SK-N-SH (cell line): Measurements from ENCODE around the gene SS18. TPM values are rescaled to one million over a fixed set of nuclear protein-coding genes. Genes with fewer than 3 reads are reported as not detected.

Experiments used
- CTCF ChIA-PET: fragments of 300-600, 350-600 bp; formaldehyde crosslinking; extraction: SDS; loops from one replicate; lab custom pipeline; 2021; lab: Yijun Ruan, JAX
- POLR2A ChIA-PET: fragments of 350-600 bp; sonication (Branson Sonifier 250); formaldehyde crosslinking; extraction: SDS; loops from one replicate; lab custom pipeline; 2020; ENCODE audit warnings: antibody characterized with exemption, inconsistent platforms; lab: Yijun Ruan, JAX
- DNase-seq: peaks from one replicate; pipeline ENCODE4 v3.0.0; 2012
- H2AFZ ChIP-seq: fragments of 200-600 bp; sonication (generic); 2 replicates; pipeline ENCODE4 v1.8.1; 2016; ENCODE audit warnings: antibody characterized with exemption, mild to moderate bottlenecking, low read depth
- H3F3A ChIP-seq: fragments of 200-600 bp; sonication (generic); replicated peaks from 2 replicates; pipeline ENCODE3; 2016; ENCODE audit warnings: antibody characterized with exemption, mild to moderate bottlenecking; ENCODE audit not compliant: insufficient read depth
- H3K27ac ChIP-seq, 2 experiments: fragments of 200-500 bp in 1 of 2; fragments of 200-600 bp in 1 of 2; sonication (Bioruptor generic) in 1 of 2; sonication (generic), shearing (Covaris generic) in 1 of 2; 2 replicates each; pipeline versions ENCODE4 v1.5.1 to v1.6.1; 2014 to 2016; ENCODE audit warnings: low read depth in 2 of 2, inconsistent platforms in 1 of 2, low read length in 1 of 2, mild to moderate bottlenecking in 1 of 2, mixed read lengths in 1 of 2
- H3K27me3 ChIP-seq: fragments of 200-600 bp; sonication (generic), shearing (Covaris generic); 2 replicates; pipeline ENCODE4 v1.6.1; 2016; ENCODE audit warnings: mixed run types; ENCODE audit not compliant: insufficient read depth
- H3K36me3 ChIP-seq, 2 experiments: fragments of 200-500 bp in 1 of 2; fragments of 200-600 bp in 1 of 2; sonication (Bioruptor generic) in 1 of 2; sonication (generic) in 1 of 2; replicated peaks in 1 of 2; 2 replicates each; pipeline versions ENCODE3 to v1.5.1; 2014 to 2016; ENCODE audit warnings: low read length in 1 of 2, mild to moderate bottlenecking in 1 of 2; ENCODE audit not compliant: insufficient read depth in 2 of 2, control insufficient read depth in 1 of 2
- H3K4me1 ChIP-seq, 2 experiments: fragments of 200-500 bp in 1 of 2; fragments of 200-600 bp in 1 of 2; sonication (Bioruptor generic) in 1 of 2; sonication (generic), shearing (Covaris generic) in 1 of 2; 2 replicates each; pipeline versions ENCODE4 v1.5.1 to v1.6.1; 2014 to 2016; ENCODE audit warnings: low read depth in 1 of 2, low read length in 1 of 2, mixed run types in 1 of 2; ENCODE audit not compliant: insufficient read depth in 2 of 2, control insufficient read depth in 1 of 2
- H3K4me2 ChIP-seq: fragments of 200-600 bp; sonication (generic), shearing (Covaris generic); 2 replicates; pipeline ENCODE4 v1.6.1; 2017; ENCODE audit warnings: mixed run types
- H3K4me3 ChIP-seq, 2 experiments: fragments of 200-500 bp in 1 of 2; fragments of 200-600 bp in 1 of 2; sonication (Bioruptor generic) in 1 of 2; sonication (generic), shearing (Covaris generic) in 1 of 2; 2 replicates each; pipeline versions ENCODE4 v1.5.1 to v1.8.1; 2014 to 2016; ENCODE audit warnings: low read depth in 2 of 2, inconsistent platforms in 1 of 2, low read length in 1 of 2, mild to moderate bottlenecking in 1 of 2, mixed read lengths in 1 of 2, moderate library complexity in 1 of 2
- H3K79me2 ChIP-seq: fragments of 200-600 bp; sonication (generic); 2 replicates; pipeline ENCODE4 v1.8.1; 2017; ENCODE audit warnings: mild to moderate bottlenecking; ENCODE audit not compliant: insufficient read depth
- H3K9ac ChIP-seq: fragments of 200-600 bp; sonication (generic); 2 replicates; pipeline ENCODE4 v1.6.1; 2017; ENCODE audit warnings: mixed run types
- H3K9me2 ChIP-seq: fragments of 200-600 bp; sonication (generic); 2 replicates; pipeline ENCODE4 v1.6.1; 2017; ENCODE audit warnings: mixed run types
- H3K9me3 ChIP-seq: fragments of 200-600 bp; sonication (generic); 2 replicates; pipeline ENCODE4 v1.6.1; 2017; ENCODE audit warnings: mixed run types, mild to moderate bottlenecking, moderate library complexity
- H4K20me1 ChIP-seq: fragments of 200-600 bp; sonication (generic); 2 replicates; pipeline ENCODE4 v1.6.1; 2017; ENCODE audit warnings: mild to moderate bottlenecking, mixed run types; ENCODE audit not compliant: insufficient read depth
- CHD2 ChIP-seq: fragments of 150-350 bp; IDR thresholded peaks from 2 replicates; pipeline ENCODE4 v1.6.1; 2018; ENCODE audit warnings: low read length; ENCODE audit not compliant: partially characterized antibody
- ELF1 ChIP-seq: IDR thresholded peaks from 2 replicates; pipeline ENCODE4 v1.4.0; 2012
- EZH2phosphoT487 ChIP-seq: fragments of 200-600 bp; sonication (generic); IDR thresholded peaks from 2 replicates; pipeline ENCODE4 v1.6.1; 2017; ENCODE audit warnings: low read depth, mixed run types, mild to moderate bottlenecking, antibody characterized with exemption, moderate library complexity, borderline replicate concordance
- FOSL2 ChIP-seq: IDR thresholded peaks from 2 replicates; pipeline ENCODE4 v1.4.0; 2012; ENCODE audit warnings: low read depth, mild to moderate bottlenecking, moderate library complexity, borderline replicate concordance
- FOXJ3 ChIP-seq: sonication (generic); formaldehyde crosslinking; IDR thresholded peaks from 2 replicates; pipeline ENCODE4 v1.5.1; 2020; ENCODE audit warnings: mild to moderate bottlenecking, missing genetic modification reagents
- FOXM1 ChIP-seq: IDR thresholded peaks from 2 replicates; pipeline ENCODE4 v1.4.0; 2012; ENCODE audit warnings: low read depth, mild to moderate bottlenecking
- GABPA ChIP-seq: IDR thresholded peaks from 2 replicates; pipeline ENCODE4 v1.4.0; 2012; ENCODE audit warnings: low read depth, mild to moderate bottlenecking
- GATA2 ChIP-seq: sonication (generic); formaldehyde crosslinking; IDR thresholded peaks from 2 replicates; pipeline ENCODE4 v1.5.0; 2020; ENCODE audit warnings: mild to moderate bottlenecking, missing genetic modification reagents
- JUND ChIP-seq: IDR thresholded peaks from 2 replicates; pipeline ENCODE4 v1.4.0; 2012
- MAX ChIP-seq: IDR thresholded peaks from 2 replicates; pipeline ENCODE4 v1.4.0; 2012; ENCODE audit warnings: low read depth
- NFIC ChIP-seq: IDR thresholded peaks from 2 replicates; pipeline ENCODE4 v1.4.0; 2012; ENCODE audit warnings: borderline replicate concordance
- NRF1 ChIP-seq: IDR thresholded peaks from 2 replicates; pipeline ENCODE4 v1.6.1; 2012; ENCODE audit warnings: low read depth, mild to moderate bottlenecking, low read length
- POLR2AphosphoS5 ChIP-seq: IDR thresholded peaks from 2 replicates; pipeline ENCODE4 v1.6.1; 2012; ENCODE audit warnings: low read depth, low read length
- RAD21 ChIP-seq: IDR thresholded peaks from 2 replicates; pipeline ENCODE4 v1.6.1; 2012; ENCODE audit warnings: mild to moderate bottlenecking, low read length
- RCOR1 ChIP-seq: fragments of 150-350 bp; IDR thresholded peaks from 2 replicates; pipeline ENCODE4 v1.6.1; 2017; ENCODE audit warnings: antibody characterized with exemption, low read length
- REST ChIP-seq: IDR thresholded peaks from 2 replicates; pipeline ENCODE4 v1.6.1; 2012; ENCODE audit warnings: mild to moderate bottlenecking, low read depth, low read length, moderate library complexity
- RFX5 ChIP-seq: IDR thresholded peaks from 2 replicates; pipeline ENCODE4 v1.6.1; 2012; ENCODE audit warnings: mild to moderate bottlenecking, improper control_type of control experiment, low read length
- TAF1 ChIP-seq: IDR thresholded peaks from 2 replicates; pipeline ENCODE4 v1.6.1; 2012; ENCODE audit warnings: low read depth, mild to moderate bottlenecking, low read length, moderate library complexity, borderline replicate concordance
- TCF12 ChIP-seq: IDR thresholded peaks from 2 replicates; pipeline ENCODE4 v1.4.0; 2012
- USF1 ChIP-seq: IDR thresholded peaks from 2 replicates; pipeline ENCODE4 v1.4.0; 2012; ENCODE audit warnings: low read depth, borderline replicate concordance
- USF2 ChIP-seq: fragments of 150-350 bp; IDR thresholded peaks from 2 replicates; pipeline ENCODE4 v1.6.1; 2017; ENCODE audit warnings: antibody characterized with exemption, low read length, low read depth, borderline replicate concordance
- YY1 ChIP-seq: IDR thresholded peaks from 2 replicates; pipeline ENCODE4 v1.4.0; 2012; ENCODE audit warnings: low read depth, mild to moderate bottlenecking
- ZBTB33 ChIP-seq: IDR thresholded peaks from 2 replicates; pipeline ENCODE4 v1.4.0; 2012; ENCODE audit warnings: low read depth, borderline replicate concordance
- WGBS: methylation state at CpG from one replicate; pipeline ENCODE4 v1.1.6; 2017; ENCODE audit warnings: low lambda C conversion rate; 5-methylcytosine and 5-hydroxymethylcytosine counted together
- polyA plus RNA-seq, 3 experiments: library from polyadenylated mRNA; depleted of rRNA; stranded (reverse); fragments of >200 nt; gene quantifications; 2 replicates each; pipeline ENCODE4 v1.2.3, GENCODE V29; 2012

The SS18 gene
- polyA plus RNA-seq, 1 of the 3 experiments (the other 2 are of a cell fraction), result 98.6 TPM

- Histone ChIP-seq H3K79me2 (no peaks in the 10 kb centered on the region), H4K20me1 (no peaks in the 10 kb centered on the region), H3K36me3 (no peaks in the 10 kb centered on the region), H3K4me3 (no peak overlapping the region), H3K9ac (no peak overlapping the region), H3K27me3 (no peaks in the 10 kb centered on the region), H3K9me2 (no peaks in the 10 kb centered on the region), H3F3A (no peaks in the 10 kb centered on the region), H3K9me3 (no peaks in the 10 kb centered on the region), H2AFZ (no peak overlapping the region), H3K4me1 (no peaks in the 10 kb centered on the region), H3K4me2 (no peak overlapping the region), H3K27ac (no peak overlapping the region)
- no peak for DNase-seq
- ChIA-PET POLR2A (no interaction called here), CTCF (interaction anchor here (1.1 kb wide), 1 partner anchor 29 kb away, joined by 3 read pairs; no protein-coding TSS in a partner anchor)
- no peak for TF ChIP-seq ELF1
- TF ChIP-seq TAF1, result no peak
- no peak for TF ChIP-seq USF1
- no peak for TF ChIP-seq EZH2phosphoT487
- no peak for TF ChIP-seq RAD21
- TF ChIP-seq FOXJ3 (CRISPR knock-in tag), result no peak
- no peak for TF ChIP-seq POLR2AphosphoS5
- no peak for TF ChIP-seq RCOR1
- TF ChIP-seq NFIC, result no peak
- TF ChIP-seq FOXM1, result no peak
- no peak for TF ChIP-seq GABPA
- no peak for TF ChIP-seq ZBTB33
- no peak for TF ChIP-seq YY1
- TF ChIP-seq JUND, result no peak
- no peak for TF ChIP-seq TCF12
- TF ChIP-seq MAX, result no peak
- no peak for TF ChIP-seq CHD2
- no peak for TF ChIP-seq FOSL2
- WGBS, result 98% methylated on average over 2 of the region's 2 CpGs
Observed at GRCh38 chr18:25992566-25992965, 97.8 kb downstream of the SS18 start.

GRCh38 chr18:25990473-25990872, 99.9 kb downstream of the SS18 start:
- Histone ChIP-seq H3F3A (no peaks in the 10 kb centered on the region), H3K36me3 (no peaks in the 10 kb centered on the region), H2AFZ (no peak overlapping the region), H4K20me1 (no peaks in the 10 kb centered on the region), H3K27ac (no peak overlapping the region), H3K4me2 (no peak overlapping the region), H3K9me3 (no peaks in the 10 kb centered on the region), H3K9ac (no peak overlapping the region), H3K4me3 (no peak overlapping the region), H3K79me2 (no peaks in the 10 kb centered on the region), H3K27me3 (no peaks in the 10 kb centered on the region), H3K9me2 (no peaks in the 10 kb centered on the region), H3K4me1 (no peaks in the 10 kb centered on the region)
- DNase-seq, result no peak
- ChIA-PET POLR2A (no interaction called here), CTCF (no interaction called here)
- 85% methylated on average over 8 of the region's 8 CpGs for WGBS
- TF ChIP-seq USF2, result no peak
- TF ChIP-seq TAF1, result no peak
- TF ChIP-seq FOXJ3 (CRISPR knock-in tag), result no peak
- TF ChIP-seq RFX5, result no peak
- TF ChIP-seq GATA2, result no peak
- TF ChIP-seq NRF1, result no peak
- TF ChIP-seq REST, result no peak
